GM23338 (cell line): Measurements from ENCODE around the gene ESRRB. TPM values are rescaled to one million over a fixed set of nuclear protein-coding genes. Genes with fewer than 3 reads are reported as not detected.

Source experiments
- ATAC-seq: fragments of 200-7000 bp; cut with Tn5 transposase; 3 replicates; pipeline ENCODE4 v1.9.1; 2020
- DNase-seq: peaks from one replicate; pipeline ENCODE4 v3.0.0-alpha.2; 2015; ENCODE audit warnings: low spot score
- H2AFZ ChIP-seq: fragments of 200-600 bp; sonication (generic); 2 replicates; pipeline ENCODE4 v1.8.0; 2016; ENCODE audit warnings: antibody characterized with exemption, mild to moderate bottlenecking, moderate library complexity
- H3F3A ChIP-seq: fragments of 200-600 bp; sonication (generic); replicated peaks from 2 replicates; pipeline ENCODE4 v1.8.0; 2017; ENCODE audit warnings: antibody characterized with exemption, mixed run types, low read depth
- H3K27ac ChIP-seq: fragments of 200-600 bp; sonication (generic); 2 replicates; pipeline ENCODE4 v1.6.1; 2016; ENCODE audit warnings: low read depth
- H3K27me3 ChIP-seq: fragments of 200-600 bp; sonication (generic); 2 replicates; pipeline ENCODE4 v1.8.0; 2016; ENCODE audit warnings: mild to moderate bottlenecking, mixed run types, moderate library complexity; ENCODE audit not compliant: insufficient read depth
- H3K36me3 ChIP-seq: fragments of 200-600 bp; sonication (generic); 2 replicates; pipeline ENCODE4 v1.8.0; 2016; ENCODE audit warnings: mild to moderate bottlenecking; ENCODE audit not compliant: insufficient read depth
- H3K4me1 ChIP-seq: fragments of 200-600 bp; sonication (generic); 2 replicates; pipeline ENCODE4 v1.8.0; 2016; ENCODE audit warnings: mild to moderate bottlenecking, moderate library complexity; ENCODE audit not compliant: insufficient read depth
- H3K4me2 ChIP-seq: fragments of 200-600 bp; sonication (generic); 2 replicates; pipeline ENCODE4 v1.7.1; 2017; ENCODE audit warnings: mixed run types
- H3K4me3 ChIP-seq: fragments of 200-600 bp; sonication (generic); 2 replicates; pipeline ENCODE4 v1.6.1; 2016; ENCODE audit warnings: mixed run types
- H3K79me2 ChIP-seq: fragments of 200-600 bp; sonication (generic); replicated peaks from 2 replicates; pipeline ENCODE4 v1.8.0; 2017; ENCODE audit warnings: mild to moderate bottlenecking; ENCODE audit not compliant: insufficient read depth
- H3K9me2 ChIP-seq: fragments of 200-600 bp; sonication (generic); 2 replicates; pipeline ENCODE4 v1.8.0; 2017; ENCODE audit not compliant: insufficient read depth
- H4K20me1 ChIP-seq: fragments of 200-600 bp; sonication (generic); replicated peaks from 2 replicates; pipeline ENCODE4 v1.8.0; 2017; ENCODE audit warnings: mild to moderate bottlenecking; ENCODE audit not compliant: insufficient read depth
- H3K27ac Mint-ChIP-seq: 2 replicates; pipeline ENCODE4 v1.8.0; 2020; ENCODE audit warnings: inconsistent platforms, mild to moderate bottlenecking, moderate library complexity, mixed read lengths
- H3K27me3 Mint-ChIP-seq: 3 replicates; pipeline ENCODE4 v1.8.0; 2022; ENCODE audit warnings: low read depth, mild to moderate bottlenecking, moderate library complexity, mixed read lengths, inconsistent platforms; ENCODE audit not compliant: insufficient read depth, poor library complexity
- H3K36me3 Mint-ChIP-seq: 3 replicates; pipeline ENCODE4 v1.8.0; 2021; ENCODE audit warnings: low read depth, mild to moderate bottlenecking, inconsistent platforms, moderate library complexity, mixed read lengths
- H3K4me1 Mint-ChIP-seq: 3 replicates; pipeline ENCODE4 v1.8.0; 2020; ENCODE audit warnings: mild to moderate bottlenecking, inconsistent platforms, mixed read lengths
- H3K4me3 Mint-ChIP-seq: 3 replicates; pipeline ENCODE4 v1.8.0; 2021; ENCODE audit warnings: moderate library complexity, mild to moderate bottlenecking, inconsistent platforms, mixed read lengths
- H3K9me3 Mint-ChIP-seq: 3 replicates; pipeline ENCODE4 v1.8.0; 2020; ENCODE audit warnings: moderate library complexity, mild to moderate bottlenecking, inconsistent platforms, mixed read lengths
- CREB1 ChIP-seq: fragments of 250-450 bp; sonication (Bioruptor Pico); IDR thresholded peaks from 2 replicates; pipeline ENCODE4 v1.5.0; 2020; ENCODE audit warnings: low read depth, mild to moderate bottlenecking, moderate library complexity
- CTCF ChIP-seq, 2 experiments: fragments of 200-600 bp in 1 of 2; sonication (generic) in 1 of 2; conservative IDR thresholded peaks; 2 replicates each; pipeline versions ENCODE4 v1.5.1 to v1.6.1; 2016 to 2017; ENCODE audit warnings: antibody characterized with exemption in 2 of 2, low read depth in 2 of 2, mild to moderate bottlenecking in 2 of 2, moderate library complexity in 1 of 2
- ETS1 ChIP-seq: IDR thresholded peaks from 2 replicates; pipeline ENCODE4 v1.6.1; 2016; ENCODE audit warnings: antibody characterized with exemption
- EZH2 ChIP-seq: fragments of 200-600 bp; sonication (generic); IDR thresholded peaks from one replicate; pipeline ENCODE4 v1.8.0; 2017; ENCODE audit warnings: antibody characterized with exemption, mild to moderate bottlenecking, low read depth; ENCODE audit not compliant: unreplicated experiment
- EZH2phosphoT487 ChIP-seq: fragments of 200-600 bp; sonication (generic); IDR thresholded peaks from one replicate; pipeline ENCODE4 v1.8.1; 2018; ENCODE audit warnings: antibody characterized with exemption; ENCODE audit not compliant: unreplicated experiment
- JUNB ChIP-seq: IDR thresholded peaks from one replicate; pipeline ENCODE4 v1.6.1; 2016; ENCODE audit warnings: antibody characterized with exemption; ENCODE audit not compliant: unreplicated experiment
- NANOG ChIP-seq: IDR thresholded peaks from 2 replicates; pipeline ENCODE4 v1.6.1; 2016; ENCODE audit warnings: antibody characterized with exemption, borderline replicate concordance
- POLR2AphosphoS5 ChIP-seq: IDR thresholded peaks from 2 replicates; pipeline ENCODE4 v1.6.1; 2016; ENCODE audit warnings: antibody characterized with exemption, low read depth
- REST ChIP-seq: IDR thresholded peaks from one replicate; pipeline ENCODE4 v1.6.1; 2018; ENCODE audit warnings: antibody characterized with exemption; ENCODE audit not compliant: unreplicated experiment
- STAT1 ChIP-seq: IDR thresholded peaks from one replicate; pipeline ENCODE4 v1.6.1; 2016; ENCODE audit warnings: antibody characterized with exemption; ENCODE audit not compliant: unreplicated experiment
- ZNF114 ChIP-seq: fragments of 250-450 bp; sonication (Bioruptor Pico); IDR thresholded peaks from 2 replicates; pipeline ENCODE4 v1.5.0; 2020; ENCODE audit warnings: mild to moderate bottlenecking, moderate library complexity
- ZNF331 ChIP-seq: fragments of 250-450 bp; sonication (Bioruptor Pico); IDR thresholded peaks from 2 replicates; pipeline ENCODE4 v1.5.0; 2020; ENCODE audit warnings: low read depth, mild to moderate bottlenecking, moderate library complexity
- ZNF462 ChIP-seq: fragments of 250-450 bp; sonication (Bioruptor Pico); IDR thresholded peaks from 2 replicates; pipeline ENCODE4 v1.5.0; 2020; ENCODE audit warnings: mild to moderate bottlenecking, moderate library complexity
- polyA plus RNA-seq: library from polyadenylated mRNA; unstranded; fragments of >200 nt; fragmentation: Nextera tagmentation; extraction: Ambion mirVana; gene quantifications from 2 replicates; pipeline ENCODE4 v1.2.1, GENCODE V29; 2016
- total RNA-seq: library from RNA; depleted of rRNA; stranded (reverse); fragments of >200 nt; shearing (Covaris generic); gene quantifications from 2 replicates; pipeline ENCODE4 v1.2.3, GENCODE V29; 2014

The ESRRB gene
- total and polyA plus RNA-seq, 2 experiments from 2014 or later = 0.31 to 0.52 TPM

- H3K36me3 Mint-ChIP-seq = peaks cover 3% of the 10 kb centered on the region; the same call in 1 of the 3 replicates
- H3K27ac ChIP-seq = no peak overlapping the region
- TF ChIP-seq CTCF (conservative IDR thresholded peaks at IDR 0.05; ENCODE audit: low read depth in 2 of 2) (no peak), REST (no peak), ZNF462 (CRISPR knock-in tag) (no peak), EZH2 (no peak), ZNF114 (CRISPR knock-in tag) (no peak), STAT1 (no peak), ETS1 (no peak), JUNB (no peak), POLR2AphosphoS5 (no peak), EZH2phosphoT487 (no peak), NANOG (no peak), ZNF331 (CRISPR knock-in tag) (no peak), CREB1 (CRISPR knock-in tag) (no peak)
- H3K27me3 ChIP-seq = peaks cover 29% of the 10 kb centered on the region
- H3K4me3 Mint-ChIP-seq = no peak overlapping the region
- ATAC-seq = no peak
- no peak overlapping the region for H3K4me3 ChIP-seq
- no peaks in the 10 kb centered on the region for H3K4me1 ChIP-seq
- H3K4me1 Mint-ChIP-seq = peaks cover 12% of the 10 kb centered on the region
- H4K20me1 ChIP-seq = no peaks in the 10 kb centered on the region
- no peaks in the 10 kb centered on the region; the same call in 1 of the 3 replicates for H3K9me3 Mint-ChIP-seq
- no peak overlapping the region for H3K4me2 ChIP-seq
- no peaks in the 10 kb centered on the region for H3F3A ChIP-seq
- DNase-seq = no peak
- no peaks in the 10 kb centered on the region for H3K36me3 ChIP-seq
- H3K79me2 ChIP-seq = no peaks in the 10 kb centered on the region
- no peaks in the 10 kb centered on the region for H3K9me2 ChIP-seq
- H3K27me3 Mint-ChIP-seq = peaks cover 29% of the 10 kb centered on the region
- H3K27ac Mint-ChIP-seq = no peak overlapping the region
- no peak overlapping the region for H2AFZ ChIP-seq
Observed at GRCh38 chr14:76381817-76382494, 6.0 kb downstream of the ESRRB start.
